HL-60 (cell line): ENCODE measurements around the gene DMD.

Experiments
- DNase-seq, 2 experiments: peaks; one replicate each; pipeline ENCODE4 v3.0.0-alpha.2; 2010 to 2020; ENCODE audit warnings: low read depth in 1 of 2, low spot score in 1 of 2
- H3K27ac ChIP-seq: fragments of 250-450 bp; sonication (Bioruptor Pico); replicated peaks from 2 replicates; pipeline ENCODE4 v1.5.1; 2020; ENCODE audit warnings: mild to moderate bottlenecking, moderate library complexity
- H3K27me3 ChIP-seq: fragments of 250-450 bp; sonication (Bioruptor Pico); 2 replicates; pipeline ENCODE4 v1.5.1; 2021; ENCODE audit warnings: mild to moderate bottlenecking, moderate library complexity; ENCODE audit not compliant: insufficient read depth, poor library complexity, severe bottlenecking
- H3K4me3 ChIP-seq: replicated peaks from 2 replicates; pipeline ENCODE4 v1.5.1; 2011; ENCODE audit warnings: mild to moderate bottlenecking, control low read depth, low read length; ENCODE audit not compliant: insufficient read depth
- GABPA ChIP-seq: IDR thresholded peaks from 2 replicates; pipeline ENCODE4 v1.6.1; 2012; ENCODE audit warnings: low read depth
- POLR2AphosphoS5 ChIP-seq: IDR thresholded peaks from 2 replicates; pipeline ENCODE4 v1.6.1; 2012; ENCODE audit warnings: low read depth
- SPI1 ChIP-seq: IDR thresholded peaks from 2 replicates; pipeline ENCODE4 v1.6.1; 2012; ENCODE audit warnings: low read depth, mild to moderate bottlenecking, borderline replicate concordance
- TF ChIP-seq, protein P1 (sequence below): IDR thresholded peaks from 2 replicates; pipeline ENCODE4 v1.6.1; 2012; ENCODE audit warnings: low read depth; ENCODE audit not compliant: insufficient replicate concordance
- TF ChIP-seq, protein P2 (sequence below): IDR thresholded peaks from one replicate; pipeline ENCODE4 v1.5.1; 2011; ENCODE audit warnings: low read length, control low read depth, inconsistent platforms; ENCODE audit not compliant: insufficient read depth

Gene DMD

DNA sequence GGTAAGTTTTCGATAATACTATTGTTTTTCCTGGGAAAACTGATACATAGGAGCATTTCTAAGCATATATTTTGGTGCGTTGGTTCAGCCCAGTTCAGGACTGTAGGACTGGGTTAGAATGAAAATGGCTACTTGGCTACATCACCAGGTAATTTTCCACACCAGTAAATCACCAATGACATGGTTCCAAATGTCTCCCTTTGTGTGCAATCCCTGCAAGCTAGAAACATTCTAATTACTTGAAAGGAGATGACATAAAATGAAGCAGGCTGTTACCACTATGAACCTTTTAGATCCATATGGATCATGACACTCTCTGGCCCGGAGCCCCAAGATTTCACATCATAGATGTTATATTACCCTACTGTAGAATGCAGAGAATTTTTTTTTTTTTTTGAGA lies 1562.1 kb downstream of the DMD start:
- Histone ChIP-seq H3K4me3 (no peak overlapping the region), H3K27ac (no peak overlapping the region), H3K27me3 (no peaks in the 10 kb centered on the region)
- DNase-seq: no peak
- TF ChIP-seq, protein P1, sequence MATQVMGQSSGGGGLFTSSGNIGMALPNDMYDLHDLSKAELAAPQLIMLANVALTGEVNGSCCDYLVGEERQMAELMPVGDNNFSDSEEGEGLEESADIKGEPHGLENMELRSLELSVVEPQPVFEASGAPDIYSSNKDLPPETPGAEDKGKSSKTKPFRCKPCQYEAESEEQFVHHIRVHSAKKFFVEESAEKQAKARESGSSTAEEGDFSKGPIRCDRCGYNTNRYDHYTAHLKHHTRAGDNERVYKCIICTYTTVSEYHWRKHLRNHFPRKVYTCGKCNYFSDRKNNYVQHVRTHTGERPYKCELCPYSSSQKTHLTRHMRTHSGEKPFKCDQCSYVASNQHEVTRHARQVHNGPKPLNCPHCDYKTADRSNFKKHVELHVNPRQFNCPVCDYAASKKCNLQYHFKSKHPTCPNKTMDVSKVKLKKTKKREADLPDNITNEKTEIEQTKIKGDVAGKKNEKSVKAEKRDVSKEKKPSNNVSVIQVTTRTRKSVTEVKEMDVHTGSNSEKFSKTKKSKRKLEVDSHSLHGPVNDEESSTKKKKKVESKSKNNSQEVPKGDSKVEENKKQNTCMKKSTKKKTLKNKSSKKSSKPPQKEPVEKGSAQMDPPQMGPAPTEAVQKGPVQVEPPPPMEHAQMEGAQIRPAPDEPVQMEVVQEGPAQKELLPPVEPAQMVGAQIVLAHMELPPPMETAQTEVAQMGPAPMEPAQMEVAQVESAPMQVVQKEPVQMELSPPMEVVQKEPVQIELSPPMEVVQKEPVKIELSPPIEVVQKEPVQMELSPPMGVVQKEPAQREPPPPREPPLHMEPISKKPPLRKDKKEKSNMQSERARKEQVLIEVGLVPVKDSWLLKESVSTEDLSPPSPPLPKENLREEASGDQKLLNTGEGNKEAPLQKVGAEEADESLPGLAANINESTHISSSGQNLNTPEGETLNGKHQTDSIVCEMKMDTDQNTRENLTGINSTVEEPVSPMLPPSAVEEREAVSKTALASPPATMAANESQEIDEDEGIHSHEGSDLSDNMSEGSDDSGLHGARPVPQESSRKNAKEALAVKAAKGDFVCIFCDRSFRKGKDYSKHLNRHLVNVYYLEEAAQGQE: no peak
- TF ChIP-seq GABPA: no peak

DNA sequence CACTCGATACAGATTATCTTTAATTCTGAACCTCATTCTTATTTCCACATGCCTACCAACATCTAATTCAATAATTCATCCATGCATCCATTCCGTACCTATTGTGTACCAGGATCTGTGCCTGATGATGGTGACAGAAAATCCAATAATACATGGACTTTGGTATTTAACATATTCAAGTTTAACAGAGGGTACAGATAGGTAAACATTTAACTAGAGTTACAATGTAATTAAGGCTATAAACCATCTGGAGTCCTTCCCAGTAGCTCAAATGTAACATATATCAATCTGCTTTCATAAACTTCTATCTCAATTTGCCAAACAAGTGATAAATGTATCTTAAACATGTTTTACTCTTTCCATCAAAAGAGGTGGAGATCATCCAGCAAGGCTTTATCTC lies 1578.0 kb downstream of the DMD start:
- TF ChIP-seq, protein P1: no peak
- no peak for TF ChIP-seq SPI1
- TF ChIP-seq GABPA: no peak
- no peak for TF ChIP-seq POLR2AphosphoS5
- TF ChIP-seq, protein P2, sequence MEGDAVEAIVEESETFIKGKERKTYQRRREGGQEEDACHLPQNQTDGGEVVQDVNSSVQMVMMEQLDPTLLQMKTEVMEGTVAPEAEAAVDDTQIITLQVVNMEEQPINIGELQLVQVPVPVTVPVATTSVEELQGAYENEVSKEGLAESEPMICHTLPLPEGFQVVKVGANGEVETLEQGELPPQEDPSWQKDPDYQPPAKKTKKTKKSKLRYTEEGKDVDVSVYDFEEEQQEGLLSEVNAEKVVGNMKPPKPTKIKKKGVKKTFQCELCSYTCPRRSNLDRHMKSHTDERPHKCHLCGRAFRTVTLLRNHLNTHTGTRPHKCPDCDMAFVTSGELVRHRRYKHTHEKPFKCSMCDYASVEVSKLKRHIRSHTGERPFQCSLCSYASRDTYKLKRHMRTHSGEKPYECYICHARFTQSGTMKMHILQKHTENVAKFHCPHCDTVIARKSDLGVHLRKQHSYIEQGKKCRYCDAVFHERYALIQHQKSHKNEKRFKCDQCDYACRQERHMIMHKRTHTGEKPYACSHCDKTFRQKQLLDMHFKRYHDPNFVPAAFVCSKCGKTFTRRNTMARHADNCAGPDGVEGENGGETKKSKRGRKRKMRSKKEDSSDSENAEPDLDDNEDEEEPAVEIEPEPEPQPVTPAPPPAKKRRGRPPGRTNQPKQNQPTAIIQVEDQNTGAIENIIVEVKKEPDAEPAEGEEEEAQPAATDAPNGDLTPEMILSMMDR: no peak
- Histone ChIP-seq H3K27me3 (no peaks in the 10 kb centered on the region), H3K4me3 (no peak overlapping the region), H3K27ac (no peak overlapping the region)
- DNase-seq: no peak

DNA sequence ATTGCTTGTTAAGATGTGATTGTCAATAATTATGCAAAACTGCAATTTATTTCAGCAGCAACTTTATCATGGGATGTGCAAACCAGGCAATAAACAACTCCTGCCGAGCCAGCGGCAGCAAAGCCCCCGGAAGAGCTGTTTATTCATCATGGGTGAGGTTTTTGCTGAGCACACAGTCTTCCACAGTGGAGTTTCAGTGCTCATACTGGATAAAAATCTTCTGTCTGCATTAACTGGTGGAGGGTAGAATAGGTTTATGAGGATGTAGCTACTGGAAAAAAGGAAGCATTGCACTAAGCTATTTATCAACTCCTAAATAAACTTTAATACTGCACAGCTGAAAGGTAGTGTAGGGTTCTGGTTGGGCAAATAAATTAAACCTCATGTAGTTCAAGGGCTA lies 1582.2 kb downstream of the DMD start:
- no peak for DNase-seq

More for the DNA sequence above, 1582.2 kb downstream of the DMD start:
- no peak overlapping the region for H3K4me3 ChIP-seq
- TF ChIP-seq POLR2AphosphoS5: no peak
- TF ChIP-seq SPI1: no peak
- TF ChIP-seq, protein P2: no peak
- TF ChIP-seq GABPA: no peak
- TF ChIP-seq, protein P1: no peak
- no peaks in the 10 kb centered on the region for H3K27me3 ChIP-seq
- H3K27ac ChIP-seq: no peak overlapping the region
